H9 (cell line): Measurements from ENCODE around the gene PLAA. TPM values are rescaled to one million over a fixed set of nuclear protein-coding genes. Genes with fewer than 3 reads are reported as not detected.

Source experiments
- DNase-seq: peaks from one replicate; pipeline ENCODE4 v3.0.0-alpha.2; 2017
- H2AFZ ChIP-seq: one replicate; pipeline ENCODE4 v1.6.1; 2013; ENCODE audit warnings: mild to moderate bottlenecking, low read length, control low read depth, moderate library complexity
- H2AK5ac ChIP-seq: 2 replicates; pipeline ENCODE4 v1.6.1; 2013; ENCODE audit warnings: low read length, control low read depth, mixed read lengths; ENCODE audit not compliant: insufficient read length
- H2BK120ac ChIP-seq: one replicate; pipeline ENCODE4 v1.6.1; 2013; ENCODE audit warnings: low read depth, mild to moderate bottlenecking, low read length, control low read depth, inconsistent platforms; ENCODE audit not compliant: poor library complexity, severe bottlenecking
- H2BK12ac ChIP-seq: 2 replicates; pipeline ENCODE4 v1.6.1; 2013; ENCODE audit warnings: low read length, control low read depth, mixed read lengths, low read depth; ENCODE audit not compliant: insufficient read length
- H2BK15ac ChIP-seq: 2 replicates; pipeline ENCODE4 v1.6.1; 2013; ENCODE audit warnings: low read depth, low read length, control low read depth
- H2BK20ac ChIP-seq: one replicate; pipeline ENCODE4 v1.6.1; 2013; ENCODE audit warnings: low read depth, mild to moderate bottlenecking, low read length, control low read depth, inconsistent platforms; ENCODE audit not compliant: poor library complexity, severe bottlenecking
- H2BK5ac ChIP-seq: 2 replicates; pipeline ENCODE4 v1.6.1; 2013; ENCODE audit warnings: low read length, control low read depth, mixed read lengths; ENCODE audit not compliant: insufficient read length
- H3K14ac ChIP-seq: 2 replicates; pipeline ENCODE4 v1.6.1; 2013; ENCODE audit warnings: low read length, control low read depth; ENCODE audit not compliant: insufficient read depth
- H3K18ac ChIP-seq: 2 replicates; pipeline ENCODE4 v1.6.1; 2013; ENCODE audit warnings: low read depth, mild to moderate bottlenecking, mixed read lengths, low read length, control low read depth; ENCODE audit not compliant: insufficient read length
- H3K23ac ChIP-seq: 2 replicates; pipeline ENCODE4 v1.6.1; 2013; ENCODE audit warnings: low read length, control low read depth, mixed read lengths, low read depth; ENCODE audit not compliant: insufficient read length
- H3K23me2 ChIP-seq: 2 replicates; pipeline ENCODE4 v1.6.1; 2013; ENCODE audit warnings: low read depth, mild to moderate bottlenecking, mixed read lengths, low read length, control low read depth; ENCODE audit not compliant: insufficient read length, poor library complexity, severe bottlenecking
- H3K27ac ChIP-seq: 2 replicates; pipeline ENCODE4 v1.5.1; 2013; ENCODE audit warnings: low read length, control low read depth, mixed read lengths, low read depth; ENCODE audit not compliant: insufficient read length
- H3K27me3 ChIP-seq: 2 replicates; pipeline ENCODE4 v1.6.1; 2013; ENCODE audit warnings: low read length, control low read depth, inconsistent platforms; ENCODE audit not compliant: insufficient read depth
- H3K4ac ChIP-seq: 2 replicates; pipeline ENCODE4 v1.6.1; 2013; ENCODE audit warnings: low read depth, mild to moderate bottlenecking, control low read depth, inconsistent platforms, low read length, moderate library complexity
- H3K4me1 ChIP-seq: 2 replicates; pipeline ENCODE4 v1.6.1; 2013; ENCODE audit warnings: low read length, control low read depth, inconsistent platforms; ENCODE audit not compliant: insufficient read depth
- H3K4me2 ChIP-seq: 2 replicates; pipeline ENCODE4 v1.6.1; 2013; ENCODE audit warnings: low read length, control low read depth, mixed read lengths; ENCODE audit not compliant: insufficient read length, insufficient read depth
- H3K56ac ChIP-seq: 2 replicates; pipeline ENCODE4 v1.6.1; 2013; ENCODE audit warnings: low read depth, mild to moderate bottlenecking, mixed read lengths, low read length, control low read depth; ENCODE audit not compliant: insufficient read length
- H3K79me1 ChIP-seq: 2 replicates; pipeline ENCODE4 v1.6.1; 2013; ENCODE audit warnings: low read depth, mild to moderate bottlenecking, moderate library complexity, low read length, control low read depth, inconsistent platforms; ENCODE audit not compliant: insufficient read depth, poor library complexity, severe bottlenecking
- H3K79me2 ChIP-seq: 2 replicates; pipeline ENCODE4 v1.6.1; 2013; ENCODE audit warnings: low read length, control low read depth, inconsistent platforms; ENCODE audit not compliant: insufficient read depth
- H3K9ac ChIP-seq: 2 replicates; pipeline ENCODE4 v1.6.1; 2013; ENCODE audit warnings: low read length, control low read depth, mixed read lengths; ENCODE audit not compliant: insufficient read length; ENCODE audit errors: extremely low read depth
- H3K9me3 ChIP-seq: one replicate; pipeline ENCODE4 v1.6.1; 2013; ENCODE audit warnings: low read depth, low read length, inconsistent platforms; ENCODE audit not compliant: control insufficient read depth
- H3T11ph ChIP-seq: one replicate; pipeline ENCODE4 v1.6.1; 2013; ENCODE audit warnings: mild to moderate bottlenecking, low read length, control low read depth, inconsistent platforms
- H4K20me1 ChIP-seq: one replicate; pipeline ENCODE4 v1.6.1; 2013; ENCODE audit not compliant: control insufficient read depth, insufficient read length, insufficient read depth
- H4K5ac ChIP-seq: 2 replicates; pipeline ENCODE4 v1.6.1; 2013; ENCODE audit warnings: low read depth, mild to moderate bottlenecking, mixed read lengths, low read length, control low read depth; ENCODE audit not compliant: insufficient read length
- H4K8ac ChIP-seq: replicated peaks from 2 replicates; pipeline ENCODE4 v1.6.1; 2013; ENCODE audit warnings: low read length, control low read depth, mixed read lengths, low read depth; ENCODE audit not compliant: insufficient read length
- H4K91ac ChIP-seq: 2 replicates; pipeline ENCODE4 v1.6.1; 2013; ENCODE audit warnings: low read depth, mild to moderate bottlenecking, moderate library complexity, mixed read lengths, low read length, control low read depth; ENCODE audit not compliant: insufficient read length
- H3K27ac Mint-ChIP-seq, 3 experiments: 2 replicates in 2 of 3; 3 replicates in 1 of 3; pipeline ENCODE4 v1.8.0; 2020 to 2021; ENCODE audit warnings: mixed read lengths in 3 of 3, mild to moderate bottlenecking in 1 of 3, moderate library complexity in 1 of 3
- H3K27me3 Mint-ChIP-seq: 2 replicates; pipeline ENCODE4 v1.8.0; 2021; ENCODE audit warnings: low read depth, mild to moderate bottlenecking, moderate library complexity, mixed read lengths
- H3K36me3 Mint-ChIP-seq, 3 experiments: 2 replicates in 2 of 3; 3 replicates in 1 of 3; pipeline ENCODE4 v1.8.0; 2020 to 2021; ENCODE audit warnings: low read depth in 3 of 3, mixed read lengths in 3 of 3; ENCODE audit not compliant: insufficient read depth in 1 of 3
- H3K4me1 Mint-ChIP-seq, 2 experiments: 2 replicates each; pipeline ENCODE4 v1.8.0; 2020; ENCODE audit warnings: mixed read lengths in 2 of 2
- H3K4me3 Mint-ChIP-seq, 2 experiments: 2 replicates in 1 of 2; 3 replicates in 1 of 2; pipeline ENCODE4 v1.8.0; 2020 to 2021; ENCODE audit warnings: mild to moderate bottlenecking in 2 of 2, mixed read lengths in 2 of 2, moderate library complexity in 1 of 2
- H3K9me3 Mint-ChIP-seq, 2 experiments: 2 replicates in 1 of 2; 3 replicates in 1 of 2; pipeline ENCODE4 v1.8.0; 2020; ENCODE audit warnings: mild to moderate bottlenecking in 2 of 2, mixed read lengths in 2 of 2, moderate library complexity in 1 of 2
- CTCF ChIP-seq: fragments of 200-600 bp; sonication (generic); conservative IDR thresholded peaks from 3 replicates; pipeline ENCODE4 v1.8.0; 2021; ENCODE audit warnings: antibody characterized with exemption, mild to moderate bottlenecking
- WGBS: extraction: QIAGEN DNeasy Blood & Tissue Kit; methylation state at CpG from one replicate; pipeline ENCODE4 v1.1.7; 2013; ENCODE audit warnings: missing lambda C conversion rate, low lambda C conversion rate, mixed read lengths; ENCODE audit not compliant: insufficient read length; ENCODE audit errors: extremely low coverage; 5-methylcytosine and 5-hydroxymethylcytosine counted together
- total RNA-seq: library from RNA; stranded (reverse); gene quantifications from 2 replicates; pipeline ENCODE4 v1.2.1, GENCODE V29; 2021

The PLAA gene
- total RNA-seq, 1 experiment from 2014 or later: 65.0 TPM

- Mint-ChIP-seq H3K9me3 (no peaks in the 10 kb centered on the region; a peak in 1 of 5 replicates), H3K36me3 (peaks cover 0 to 3% (median 0%) of the 10 kb centered on the region in 3 experiments; a peak in 2 of 7 replicates), H3K4me1 (peaks cover 13 to 14% of the 10 kb centered on the region in 2 experiments), H3K27me3 (no peaks in the 10 kb centered on the region), H3K27ac (peak overlapping the region in 1 of 3 experiments; percentile 10; a peak in 1 of 7 replicates), H3K4me3 (peak overlapping the region in 1 of 2 experiments; percentile 23; a peak in 1 of 5 replicates)
- no peak overlapping the region for H3K27ac ChIP-seq
- no peaks in the 10 kb centered on the region for H4K20me1 ChIP-seq
- no peak overlapping the region for H3K18ac ChIP-seq
- H2BK5ac ChIP-seq: no peak overlapping the region
- H3K56ac ChIP-seq: no peak overlapping the region
- WGBS: no CpG with 5 or more reads among the region's 6 CpGs
- no peak overlapping the region for H3K4me2 ChIP-seq
- no peak overlapping the region for H4K8ac ChIP-seq
- H2BK20ac ChIP-seq: no peak overlapping the region
- H4K91ac ChIP-seq: no peak overlapping the region
- H3K4ac ChIP-seq: no peak overlapping the region
- no peak for DNase-seq
- H2AK5ac ChIP-seq: no peak overlapping the region
- H4K5ac ChIP-seq: no peak overlapping the region
- H3K9ac ChIP-seq: no peak overlapping the region
- no peaks in the 10 kb centered on the region for H3K9me3 ChIP-seq
- H2BK12ac ChIP-seq: no peak overlapping the region
- no peak for TF ChIP-seq CTCF
- peaks cover 8% of the 10 kb centered on the region for H3K23me2 ChIP-seq
- peaks cover 18% of the 10 kb centered on the region for H3K79me2 ChIP-seq
- H2AFZ ChIP-seq: no peak overlapping the region
- no peaks in the 10 kb centered on the region for H3K79me1 ChIP-seq
- no peaks in the 10 kb centered on the region for H3K4me1 ChIP-seq
- H2BK120ac ChIP-seq: no peak overlapping the region
- H3K14ac ChIP-seq: no peak overlapping the region
- no peak overlapping the region for H2BK15ac ChIP-seq
- no peak overlapping the region for H3K23ac ChIP-seq
- H3K27me3 ChIP-seq: no peaks in the 10 kb centered on the region
- no peak overlapping the region for H3T11ph ChIP-seq
These were observed 2.6 kb upstream of the PLAA start for GRCh38 chr9:26949637-26950069.
